Gastrocnemius medialis (tissue), 4 donors: ENCODE measurements around the gene DYNLT5.

Experiments
- CTCF ChIP-seq, 5 experiments: fragments of 450-650 bp in 3 of 5; fragments of 200-600 bp in 2 of 5; sonication (generic) in 2 of 5; IDR thresholded peaks in 4 of 5; conservative IDR thresholded peaks in 1 of 5; 1 replicate in 4 of 5; 2 replicates in 1 of 5; pipeline ENCODE4 v1.5.1; 2016 to 2019; ENCODE audit warnings: antibody characterized with exemption in 5 of 5, mild to moderate bottlenecking in 3 of 5, moderate library complexity in 3 of 5
- POLR2A ChIP-seq, 2 donors: fragments of 450-650 bp; IDR thresholded peaks; one replicate each; pipeline ENCODE4 v1.6.1; 2017; ENCODE audit warnings: antibody characterized with exemption in 2 of 2, mild to moderate bottlenecking in 2 of 2, moderate library complexity in 2 of 2

GRCh38 chr1:66761221-66761620 lies 9.0 kb downstream of the DYNLT5 start:
- TF ChIP-seq CTCF (IDR thresholded peaks at IDR 0.05 in 4 of 5, conservative IDR thresholded peaks at IDR 0.05 in 1 of 5), result no peak
- TF ChIP-seq POLR2A (IDR thresholded peaks at IDR 0.05), result no peak
